Loucy (cell line): ENCODE results near the gene APLN.

Experiments
- H2AFZ ChIP-seq: fragments of 200-600 bp; sonication (generic); 2 replicates; pipeline ENCODE4 v1.6.0; 2016; ENCODE audit warnings: antibody characterized with exemption, mild to moderate bottlenecking, low read length, moderate library complexity
- H3F3A ChIP-seq: fragments of 200-600 bp; 2 replicates; pipeline ENCODE4 v1.6.0; 2016; ENCODE audit warnings: antibody characterized with exemption, low read depth, mild to moderate bottlenecking
- H3K27me3 ChIP-seq: fragments of 200-600 bp; sonication (generic); 2 replicates; pipeline ENCODE4 v1.6.1; 2014; ENCODE audit warnings: low read length, mild to moderate bottlenecking; ENCODE audit not compliant: insufficient read depth, poor library complexity, severe bottlenecking
- H3K36me3 ChIP-seq: fragments of 200-600 bp; sonication (generic); 2 replicates; pipeline ENCODE4 v1.6.1; 2016; ENCODE audit warnings: low read length; ENCODE audit not compliant: insufficient read depth
- H3K4me1 ChIP-seq: fragments of 200-600 bp; sonication (generic); 2 replicates; pipeline ENCODE4 v1.5.1; 2014; ENCODE audit warnings: low read length, mild to moderate bottlenecking; ENCODE audit not compliant: insufficient read depth, poor library complexity, severe bottlenecking
- H3K4me2 ChIP-seq: fragments of 200-600 bp; sonication (generic); 2 replicates; pipeline ENCODE4 v1.6.0; 2014; ENCODE audit warnings: antibody characterized with exemption, low read length, low read depth, mild to moderate bottlenecking; ENCODE audit not compliant: poor library complexity, severe bottlenecking
- H3K4me3 ChIP-seq: fragments of 200-600 bp; sonication (generic); 2 replicates; pipeline ENCODE4 v1.5.1; 2014; ENCODE audit warnings: low read length, mild to moderate bottlenecking, mixed read lengths; ENCODE audit not compliant: poor library complexity, severe bottlenecking
- H3K79me2 ChIP-seq: fragments of 200-600 bp; sonication (generic); 2 replicates; pipeline ENCODE4 v1.6.1; 2014; ENCODE audit warnings: low read length; ENCODE audit not compliant: insufficient read depth
- H3K9ac ChIP-seq: fragments of 200-600 bp; sonication (generic); 2 replicates; pipeline ENCODE4 v1.6.0; 2014; ENCODE audit warnings: mild to moderate bottlenecking, low read depth, low read length, moderate library complexity; ENCODE audit not compliant: poor library complexity, severe bottlenecking
- H3K9me2 ChIP-seq: fragments of 200-600 bp; sonication (generic); replicated peaks from 2 replicates; pipeline ENCODE4 v1.6.1; 2016; ENCODE audit warnings: low read depth, low read length, mixed read lengths
- H3K9me3 ChIP-seq: fragments of 200-600 bp; sonication (generic); 2 replicates; pipeline ENCODE4 v1.6.1; 2014; ENCODE audit warnings: mild to moderate bottlenecking, antibody characterized with exemption, low read length, low read depth; ENCODE audit not compliant: insufficient read depth
- H4K20me1 ChIP-seq: fragments of 200-600 bp; sonication (generic); 2 replicates; pipeline ENCODE4 v1.6.0; 2014; ENCODE audit warnings: antibody characterized with exemption, low read length, mild to moderate bottlenecking; ENCODE audit not compliant: insufficient read depth, poor library complexity, severe bottlenecking
- CTCF ChIP-seq: fragments of 200-600 bp; sonication (generic); conservative IDR thresholded peaks from 2 replicates; pipeline ENCODE4 v1.5.1; 2014; ENCODE audit warnings: mild to moderate bottlenecking, antibody characterized with exemption, low read length
- EZH2phosphoT487 ChIP-seq: fragments of 200-600 bp; IDR thresholded peaks from 2 replicates; pipeline ENCODE4 v1.6.1; 2018; ENCODE audit warnings: antibody characterized with exemption, mild to moderate bottlenecking, moderate library complexity, borderline replicate concordance

The APLN gene

GRCh38 chrX:129652565-129653169, 2.1 kb downstream of the APLN start:
- no peak overlapping the region for H3K4me3 ChIP-seq
- no peak overlapping the region for H3K4me2 ChIP-seq
- H3K4me1 ChIP-seq: peaks cover 4% of the 10 kb centered on the region
- H4K20me1 ChIP-seq: no peaks in the 10 kb centered on the region
- no peaks in the 10 kb centered on the region for H3K36me3 ChIP-seq
- H3F3A ChIP-seq: no peaks in the 10 kb centered on the region
- H3K9me3 ChIP-seq: no peaks in the 10 kb centered on the region
- H3K9ac ChIP-seq: no peak overlapping the region
- no peaks in the 10 kb centered on the region for H3K27me3 ChIP-seq
- H2AFZ ChIP-seq: no peak overlapping the region
- TF ChIP-seq EZH2phosphoT487: no peak
- TF ChIP-seq CTCF: no peak
- no peaks in the 10 kb centered on the region for H3K79me2 ChIP-seq
- no peaks in the 10 kb centered on the region for H3K9me2 ChIP-seq

GRCh38 chrX:129651756-129652564, 2.8 kb downstream of the APLN start:
- Histone ChIP-seq H3K9me2 (no peaks in the 10 kb centered on the region), H2AFZ (no peak overlapping the region), H3K36me3 (no peaks in the 10 kb centered on the region), H3K4me3 (no peak overlapping the region), H4K20me1 (no peaks in the 10 kb centered on the region), H3K9me3 (no peaks in the 10 kb centered on the region), H3K27me3 (no peaks in the 10 kb centered on the region), H3K9ac (no peak overlapping the region), H3F3A (no peaks in the 10 kb centered on the region), H3K79me2 (no peaks in the 10 kb centered on the region), H3K4me2 (no peak overlapping the region), H3K4me1 (peaks cover 4% of the 10 kb centered on the region)
- no peak for TF ChIP-seq EZH2phosphoT487
- TF ChIP-seq CTCF: no peak

GRCh38 chrX:129650821-129651510, 3.8 kb downstream of the APLN start:
- Histone ChIP-seq H3K79me2 (no peaks in the 10 kb centered on the region), H3K4me2 (no peak overlapping the region), H4K20me1 (no peaks in the 10 kb centered on the region), H3K9me2 (no peaks in the 10 kb centered on the region), H3K36me3 (no peaks in the 10 kb centered on the region), H3K9me3 (no peaks in the 10 kb centered on the region), H3K9ac (no peak overlapping the region), H3F3A (no peaks in the 10 kb centered on the region), H3K4me3 (no peak overlapping the region), H3K4me1 (peaks cover 4% of the 10 kb centered on the region), H2AFZ (no peak overlapping the region), H3K27me3 (no peaks in the 10 kb centered on the region)
- TF ChIP-seq EZH2phosphoT487 (no peak), CTCF (no peak)
